OCI-LY3 (cell line): ENCODE results near the gene PLTP.

Experiments
- H2AFZ ChIP-seq: fragments of 200-600, 300-600 bp; shearing (Covaris generic); 2 replicates; pipeline ENCODE4 v1.6.0; 2014; ENCODE audit warnings: antibody characterized with exemption, low read depth, low read length
- H3K27ac ChIP-seq: fragments of 200-600, 300-600 bp; sonication (generic); 2 replicates; pipeline ENCODE4 v1.5.1; 2014; ENCODE audit warnings: mild to moderate bottlenecking, low read length, moderate library complexity, mixed read lengths
- H3K27me3 ChIP-seq: fragments of 200-600, 300-600 bp; sonication (generic); 2 replicates; pipeline ENCODE4 v1.6.1; 2014; ENCODE audit warnings: low read depth, low read length, mixed read lengths
- H3K36me3 ChIP-seq: fragments of 200-600, 300-600 bp; sonication (generic); replicated peaks from 2 replicates; pipeline ENCODE3; 2014; ENCODE audit warnings: low read depth, low read length, mixed read lengths
- H3K4me1 ChIP-seq: fragments of 300-600, 200-600 bp; sonication (generic); 2 replicates; pipeline ENCODE4 v1.6.1; 2014; ENCODE audit warnings: low read length, mixed read lengths
- H3K4me2 ChIP-seq: fragments of 200-600, 300-600 bp; sonication (generic); 2 replicates; pipeline ENCODE4 v1.6.1; 2014; ENCODE audit warnings: low read length, mixed read lengths
- H3K4me3 ChIP-seq: fragments of 300-600, 200-600 bp; sonication (generic); 2 replicates; pipeline ENCODE4 v1.5.1; 2014; ENCODE audit warnings: antibody characterized with exemption, mild to moderate bottlenecking, low read length, moderate library complexity
- H3K79me2 ChIP-seq: fragments of 300-600, 200-600 bp; shearing (Covaris generic); 2 replicates; pipeline ENCODE4 v1.6.1; 2014; ENCODE audit warnings: mild to moderate bottlenecking, low read length, mixed read lengths
- H3K9ac ChIP-seq: fragments of 300-600, 200-600 bp; shearing (Covaris generic); 2 replicates; pipeline ENCODE4 v1.6.0; 2014; ENCODE audit warnings: mild to moderate bottlenecking, low read length, moderate library complexity
- H3K9me3 ChIP-seq: fragments of 200-600, 300-600 bp; shearing (Covaris generic); 2 replicates; pipeline ENCODE4 v1.6.1; 2014; ENCODE audit warnings: low read length, mixed read lengths; ENCODE audit not compliant: insufficient read depth
- H4K20me1 ChIP-seq: fragments of 200-600, 300-600 bp; sonication (generic); 2 replicates; pipeline ENCODE4 v1.6.1; 2016; ENCODE audit warnings: low read length, mixed read lengths; ENCODE audit not compliant: insufficient read depth
- CTCF ChIP-seq: fragments of 200-600, 300-600 bp; sonication (generic); IDR thresholded peaks from 2 replicates; pipeline ENCODE4 v1.5.1; 2014; ENCODE audit warnings: antibody characterized with exemption, low read length, low read depth
- EZH2phosphoT487 ChIP-seq: fragments of 200-600 bp; shearing (Covaris generic); IDR thresholded peaks from 2 replicates; pipeline ENCODE4 v1.6.1; 2018; ENCODE audit warnings: antibody characterized with exemption, mixed run types, low read depth

PLTP gene

GRCh38 chr20:45920462-45921336 is 8.7 kb upstream of the PLTP start:
- no peak overlapping the region for H3K27ac ChIP-seq
- peaks cover 8% of the 10 kb centered on the region; the same call in 1 of the 2 replicates for H3K27me3 ChIP-seq
- H3K9ac ChIP-seq = no peak overlapping the region
- no peaks in the 10 kb centered on the region for H3K4me1 ChIP-seq
- H3K4me2 ChIP-seq = no peak overlapping the region
- H3K79me2 ChIP-seq = no peaks in the 10 kb centered on the region
- no peak overlapping the region for H3K4me3 ChIP-seq
- H3K36me3 ChIP-seq = no peaks in the 10 kb centered on the region
- H4K20me1 ChIP-seq = no peaks in the 10 kb centered on the region
- H3K9me3 ChIP-seq = no peaks in the 10 kb centered on the region
- no peak for TF ChIP-seq CTCF
- TF ChIP-seq EZH2phosphoT487 = no peak
- H2AFZ ChIP-seq = no peak overlapping the region

- TF ChIP-seq EZH2phosphoT487 (no peak), CTCF (no peak)
- Histone ChIP-seq H3K4me3 (no peak overlapping the region), H3K79me2 (no peaks in the 10 kb centered on the region), H3K27me3 (peaks cover 8% of the 10 kb centered on the region; the same call in 1 of the 2 replicates), H3K9ac (no peak overlapping the region), H3K9me3 (no peaks in the 10 kb centered on the region), H2AFZ (no peak overlapping the region), H3K36me3 (no peaks in the 10 kb centered on the region), H3K27ac (no peak overlapping the region), H3K4me1 (no peaks in the 10 kb centered on the region), H3K4me2 (no peak overlapping the region), H4K20me1 (no peaks in the 10 kb centered on the region)
These were observed 7.8 kb upstream of the PLTP start for GRCh38 chr20:45919542-45920399.

- Histone ChIP-seq H3K27ac (no peak overlapping the region), H3K4me1 (peaks cover 7% of the 10 kb centered on the region), H3K4me3 (no peak overlapping the region), H3K9me3 (no peaks in the 10 kb centered on the region), H2AFZ (no peak overlapping the region), H3K4me2 (no peak overlapping the region), H3K79me2 (no peaks in the 10 kb centered on the region), H4K20me1 (no peaks in the 10 kb centered on the region), H3K27me3 (peaks cover 8% of the 10 kb centered on the region; the same call in 1 of the 2 replicates), H3K9ac (no peak overlapping the region), H3K36me3 (no peaks in the 10 kb centered on the region)
- no peak for TF ChIP-seq CTCF
- TF ChIP-seq EZH2phosphoT487 = no peak
These were observed 7.0 kb upstream of the PLTP start for GRCh38 chr20:45918779-45919537.
